H1 (cell line): ENCODE measurements around the gene CUX1. TPM values are rescaled to one million over a fixed set of nuclear protein-coding genes. Genes with fewer than 3 reads are reported as not detected.
"Not testable (repeated sequence)": the region's sequence is repeated elsewhere in the genome, so short reads cannot be mapped to it uniquely, and the experiment has no call there.

Experiments
- CTCF ChIA-PET: fragments of 300-600 bp; sonication (Branson Sonifier 250); formaldehyde crosslinking; loops from one replicate; lab custom pipeline; 2021; ENCODE audit not compliant: partially characterized antibody; lab: Charles Lee
- POLR2A ChIA-PET: fragments of 300-600 bp; sonication (Branson Sonifier 250); formaldehyde crosslinking; loops from one replicate; lab custom pipeline; 2021; ENCODE audit warnings: inconsistent platforms; ENCODE audit not compliant: partially characterized antibody; lab: Charles Lee
- DNase-seq, 2 experiments: peaks; one replicate each; pipeline versions ENCODE4 v3.0.0 to v3.0.0-alpha.2; 2010 to 2022; ENCODE audit warnings: low spot score in 2 of 2, low read depth in 1 of 2, mixed read lengths in 1 of 2
- FAIRE-seq: peaks from 2 replicates; lab custom pipeline; 2011; peaks lifted over from hg19 to GRCh38; lab: Jason Lieb, UNC
- H2AFZ ChIP-seq: 2 replicates; pipeline ENCODE4 v1.8.1; 2012; ENCODE audit warnings: low read length, inconsistent platforms
- H2AK5ac ChIP-seq: 2 replicates; pipeline ENCODE4 v1.6.1; 2013; ENCODE audit warnings: low read depth, low read length
- H2BK120ac ChIP-seq: replicated peaks from 2 replicates; pipeline ENCODE3; 2013; ENCODE audit warnings: low read depth, low read length, inconsistent platforms
- H2BK12ac ChIP-seq: 2 replicates; pipeline ENCODE4 v1.6.1; 2013; ENCODE audit warnings: low read depth, low read length
- H2BK15ac ChIP-seq: 2 replicates; pipeline ENCODE4 v1.6.1; 2013; ENCODE audit warnings: low read length
- H2BK20ac ChIP-seq: 2 replicates; pipeline ENCODE4 v1.6.1; 2013; ENCODE audit warnings: low read length
- H2BK5ac ChIP-seq: 2 replicates; pipeline ENCODE4 v1.6.1; 2013; ENCODE audit warnings: low read depth, low read length
- H3K14ac ChIP-seq: 2 replicates; pipeline ENCODE4 v1.6.1; 2013; ENCODE audit warnings: inconsistent platforms; ENCODE audit not compliant: insufficient read length
- H3K18ac ChIP-seq: 2 replicates; pipeline ENCODE4 v1.6.1; 2013; ENCODE audit warnings: low read length; ENCODE audit errors: extremely low read depth
- H3K23ac ChIP-seq: 2 replicates; pipeline ENCODE4 v1.6.1; 2013; ENCODE audit warnings: inconsistent platforms; ENCODE audit not compliant: insufficient read length
- H3K23me2 ChIP-seq: 2 replicates; pipeline ENCODE4 v1.6.1; 2013; ENCODE audit warnings: low read depth, low read length
- H3K27ac ChIP-seq: 2 replicates; pipeline ENCODE4 v1.6.1; 2011; ENCODE audit warnings: low read depth, low read length, inconsistent platforms
- H3K27me3 ChIP-seq, 4 experiments: replicated peaks in 1 of 4; 1 replicate in 1 of 4; 2 replicates in 3 of 4; pipeline versions ENCODE4 v1.6.1 to v1.8.1; 2011 to 2013; ENCODE audit warnings: low read length in 3 of 4, mild to moderate bottlenecking in 3 of 4, inconsistent platforms in 2 of 4, mixed read lengths in 2 of 4, moderate library complexity in 1 of 4; ENCODE audit not compliant: control insufficient read depth in 3 of 4, insufficient read depth in 3 of 4; ENCODE audit errors: extremely low read depth in 1 of 4
- H3K36me3 ChIP-seq, 4 experiments: 2 replicates each; pipeline versions ENCODE4 v1.6.1 to v1.8.1; 2011 to 2013; ENCODE audit warnings: mild to moderate bottlenecking in 4 of 4, low read length in 3 of 4, moderate library complexity in 2 of 4, control low read depth in 1 of 4, inconsistent platforms in 1 of 4; ENCODE audit not compliant: insufficient read depth in 4 of 4, control insufficient read depth in 2 of 4
- H3K4ac ChIP-seq: replicated peaks from 2 replicates; pipeline ENCODE3; 2013; ENCODE audit warnings: low read length, low read depth, mixed read lengths, inconsistent platforms; ENCODE audit not compliant: insufficient read length
- H3K4me1 ChIP-seq, 4 experiments: replicated peaks in 1 of 4; 1 replicate in 1 of 4; 2 replicates in 3 of 4; pipeline versions ENCODE4 v1.6.1 to v1.8.1; 2011 to 2013; ENCODE audit warnings: low read length in 3 of 4, inconsistent platforms in 2 of 4, mixed read lengths in 1 of 4; ENCODE audit not compliant: insufficient read depth in 4 of 4, control insufficient read depth in 3 of 4
- H3K4me2 ChIP-seq, 2 experiments: 2 replicates each; pipeline versions ENCODE4 v1.6.1 to v1.8.1; 2011 to 2013; ENCODE audit warnings: low read depth in 2 of 2, low read length in 2 of 2, control low read depth in 1 of 2, inconsistent platforms in 1 of 2, mild to moderate bottlenecking in 1 of 2; ENCODE audit not compliant: insufficient read depth in 1 of 2
- H3K4me3 ChIP-seq, 4 experiments: fragments of 200-600, 300-600 bp in 1 of 4; sonication (generic), shearing (Covaris generic), sonication (Bioruptor Twin) in 1 of 4; 2 replicates each; pipeline versions ENCODE4 v1.5.1 to v1.8.1; 2011 to 2016; ENCODE audit warnings: low read length in 4 of 4, low read depth in 3 of 4, control low read depth in 2 of 4, inconsistent platforms in 2 of 4, mild to moderate bottlenecking in 2 of 4, mixed read lengths in 1 of 4, moderate library complexity in 1 of 4; ENCODE audit not compliant: insufficient read depth in 2 of 4; ENCODE audit errors: extremely low read depth in 1 of 4
- H3K56ac ChIP-seq: replicated peaks from 2 replicates; pipeline ENCODE3; 2013; ENCODE audit warnings: low read depth, mild to moderate bottlenecking, mixed read lengths, low read length, inconsistent platforms; ENCODE audit not compliant: insufficient read length
- H3K79me1 ChIP-seq: 2 replicates; pipeline ENCODE4 v1.6.1; 2013; ENCODE audit warnings: low read depth, low read length, control low read depth
- H3K79me2 ChIP-seq, 2 experiments: 2 replicates each; pipeline versions ENCODE4 v1.6.1 to v1.8.1; 2012 to 2013; ENCODE audit warnings: low read length in 2 of 2, mild to moderate bottlenecking in 2 of 2, inconsistent platforms in 1 of 2; ENCODE audit not compliant: insufficient read depth in 2 of 2, control insufficient read depth in 1 of 2
- H3K9ac ChIP-seq, 4 experiments: replicated peaks in 1 of 4; 1 replicate in 1 of 4; 2 replicates in 3 of 4; pipeline versions ENCODE4 v1.6.1 to v1.8.1; 2011 to 2013; ENCODE audit warnings: low read depth in 3 of 4, low read length in 3 of 4, control low read depth in 2 of 4, mild to moderate bottlenecking in 2 of 4, moderate library complexity in 2 of 4, inconsistent platforms in 1 of 4; ENCODE audit errors: extremely low read depth in 1 of 4
- H3K9me3 ChIP-seq, 2 experiments: 2 replicates each; pipeline versions ENCODE4 v1.6.1 to v1.8.1; 2012 to 2013; ENCODE audit warnings: mild to moderate bottlenecking in 2 of 2, moderate library complexity in 2 of 2, control low read depth in 1 of 2, inconsistent platforms in 1 of 2, low read depth in 1 of 2, low read length in 1 of 2, mixed read lengths in 1 of 2; ENCODE audit not compliant: insufficient read depth in 2 of 2
- H4K20me1 ChIP-seq, 2 experiments: replicated peaks in 1 of 2; 2 replicates each; pipeline versions ENCODE3 to v1.8.1; 2011 to 2013; ENCODE audit warnings: inconsistent platforms in 2 of 2, low read length in 2 of 2, mild to moderate bottlenecking in 1 of 2; ENCODE audit not compliant: insufficient read depth in 2 of 2, control insufficient read depth in 1 of 2
- H4K5ac ChIP-seq: 2 replicates; pipeline ENCODE4 v1.6.1; 2013; ENCODE audit warnings: low read length, low read depth, mixed read lengths, inconsistent platforms; ENCODE audit not compliant: insufficient read length
- H4K8ac ChIP-seq: 2 replicates; pipeline ENCODE4 v1.8.0; 2013; ENCODE audit warnings: mild to moderate bottlenecking, moderate library complexity, low read length, inconsistent platforms; ENCODE audit not compliant: insufficient read depth; ENCODE audit errors: extremely low read depth
- H4K91ac ChIP-seq: replicated peaks from 2 replicates; pipeline ENCODE3; 2013; ENCODE audit warnings: low read length, mixed read lengths, inconsistent platforms; ENCODE audit not compliant: insufficient read length
- WGBS, 2 experiments: shearing (Covaris generic) in 1 of 2; methylation state at CpG; one replicate each; pipeline versions ENCODE4 v1.1.6 to v1.1.7; 2013 to 2015; ENCODE audit warnings: low lambda C conversion rate in 2 of 2, mixed read lengths in 2 of 2, inconsistent platforms in 1 of 2, low coverage in 1 of 2, missing lambda C conversion rate in 1 of 2; ENCODE audit not compliant: insufficient replicate concordance in 2 of 2, insufficient coverage in 1 of 2, insufficient read length in 1 of 2; ENCODE audit errors: extremely low coverage in 1 of 2, missing lambda C conversion rate in 1 of 2; 5-methylcytosine and 5-hydroxymethylcytosine counted together
- polyA plus RNA-seq, 7 experiments: library from polyadenylated mRNA; depleted of rRNA in 3 of 7; stranded (reverse) in 5 of 7; unstranded in 2 of 7; fragments of >200 nt in 5 of 7; fragments of 200-250 nt in 2 of 7; gene quantifications; 1 replicate in 5 of 7; 2 replicates in 1 of 7; 4 replicates in 1 of 7; pipeline versions ENCODE4 v1.2.1 to v1.2.3, GENCODE V29; 2011 to 2013; ENCODE audit warnings: missing spikeins in 2 of 7, mixed read lengths in 2 of 7
- total RNA-seq: library from RNA; stranded (reverse); fragmentation: NEBNext Ultra II Directional; extraction: Animal tissue kit (Norgen Biotek cat#: 25700); gene quantifications from 2 replicates; pipeline ENCODE4 v1.2.1, GENCODE V29; 2021

CUX1 gene
- total and polyA plus RNA-seq, 2 of the 8 experiments (the other 6 are each of a cell fraction or from before 2014, with no cell fraction given) = 21.6 to 65.9 TPM

DNA sequence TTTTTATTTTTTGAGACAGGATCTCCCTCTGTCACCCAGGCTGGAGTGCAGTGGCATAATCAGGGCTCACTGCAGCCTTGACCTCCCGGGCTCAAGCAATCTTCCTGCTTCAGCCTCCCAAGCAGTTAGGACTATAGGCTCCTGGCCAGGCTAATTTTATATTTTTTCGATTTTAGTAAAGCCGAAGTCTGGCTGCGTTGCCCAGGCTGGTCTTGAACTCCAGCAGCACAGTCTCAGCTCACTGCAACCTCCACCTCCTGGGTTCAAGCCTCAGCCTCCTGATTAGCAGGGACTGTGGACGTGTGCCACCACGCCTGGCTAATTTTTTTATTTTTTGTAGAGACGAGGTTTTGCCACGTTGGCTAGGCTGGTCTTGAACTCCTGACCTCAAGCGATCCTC, 225.4 kb downstream of the CUX1 start:
- not testable (repeated sequence) for H3K56ac ChIP-seq, H3K4me3 ChIP-seq, H4K5ac ChIP-seq, FAIRE-seq, H3K23me2 ChIP-seq, H3K27ac ChIP-seq, H3K14ac ChIP-seq, H3K18ac ChIP-seq, H2BK12ac ChIP-seq, H3K27me3 ChIP-seq, H2BK120ac ChIP-seq, H3K23ac ChIP-seq, H3K9ac ChIP-seq, H3K79me1 ChIP-seq, H3K4me2 ChIP-seq, H4K20me1 ChIP-seq, H2AK5ac ChIP-seq, H2BK15ac ChIP-seq, H4K8ac ChIP-seq, H3K4me1 ChIP-seq, H2BK5ac ChIP-seq, H2BK20ac ChIP-seq, H2AFZ ChIP-seq, H3K36me3 ChIP-seq, DNase-seq, H3K79me2 ChIP-seq, H3K9me3 ChIP-seq, H4K91ac ChIP-seq, H3K4ac ChIP-seq
- ChIA-PET POLR2A (interaction anchor here (0.9 kb wide), 1 partner anchor 13 kb away, joined by 3 read pairs; no protein-coding TSS in a partner anchor), CTCF (interaction anchor here (0.9 to 1.2 kb wide), 2 partner anchors 75 to 113 kb away, joined by 3 to 4 read pairs; no protein-coding TSS in a partner anchor)
- WGBS, 2 experiments = 95% methylated on average over 9 of the region's 9 CpGs; no CpG with 5 or more reads in 1 of the 2 experiments
